HL-60 (cell line): ENCODE data around the gene RNASEL.

ENCODE experiments used
- DNase-seq, 2 experiments: peaks; one replicate each; pipeline ENCODE4 v3.0.0-alpha.2; 2010 to 2020; ENCODE audit warnings: low read depth in 1 of 2, low spot score in 1 of 2
- H3K27ac ChIP-seq: fragments of 250-450 bp; sonication (Bioruptor Pico); replicated peaks from 2 replicates; pipeline ENCODE4 v1.5.1; 2020; ENCODE audit warnings: mild to moderate bottlenecking, moderate library complexity
- H3K27me3 ChIP-seq: fragments of 250-450 bp; sonication (Bioruptor Pico); 2 replicates; pipeline ENCODE4 v1.5.1; 2021; ENCODE audit warnings: mild to moderate bottlenecking, moderate library complexity; ENCODE audit not compliant: insufficient read depth, poor library complexity, severe bottlenecking
- H3K4me3 ChIP-seq: replicated peaks from 2 replicates; pipeline ENCODE4 v1.5.1; 2011; ENCODE audit warnings: mild to moderate bottlenecking, control low read depth, low read length; ENCODE audit not compliant: insufficient read depth
- GABPA ChIP-seq: IDR thresholded peaks from 2 replicates; pipeline ENCODE4 v1.6.1; 2012; ENCODE audit warnings: low read depth
- POLR2AphosphoS5 ChIP-seq: IDR thresholded peaks from 2 replicates; pipeline ENCODE4 v1.6.1; 2012; ENCODE audit warnings: low read depth
- REST ChIP-seq: IDR thresholded peaks from 2 replicates; pipeline ENCODE4 v1.6.1; 2012; ENCODE audit warnings: low read depth; ENCODE audit not compliant: insufficient replicate concordance
- SPI1 ChIP-seq: IDR thresholded peaks from 2 replicates; pipeline ENCODE4 v1.6.1; 2012; ENCODE audit warnings: low read depth, mild to moderate bottlenecking, borderline replicate concordance
- TF ChIP-seq, protein P1 (sequence below): IDR thresholded peaks from one replicate; pipeline ENCODE4 v1.5.1; 2011; ENCODE audit warnings: low read length, control low read depth, inconsistent platforms; ENCODE audit not compliant: insufficient read depth

RNASEL gene

DNA sequence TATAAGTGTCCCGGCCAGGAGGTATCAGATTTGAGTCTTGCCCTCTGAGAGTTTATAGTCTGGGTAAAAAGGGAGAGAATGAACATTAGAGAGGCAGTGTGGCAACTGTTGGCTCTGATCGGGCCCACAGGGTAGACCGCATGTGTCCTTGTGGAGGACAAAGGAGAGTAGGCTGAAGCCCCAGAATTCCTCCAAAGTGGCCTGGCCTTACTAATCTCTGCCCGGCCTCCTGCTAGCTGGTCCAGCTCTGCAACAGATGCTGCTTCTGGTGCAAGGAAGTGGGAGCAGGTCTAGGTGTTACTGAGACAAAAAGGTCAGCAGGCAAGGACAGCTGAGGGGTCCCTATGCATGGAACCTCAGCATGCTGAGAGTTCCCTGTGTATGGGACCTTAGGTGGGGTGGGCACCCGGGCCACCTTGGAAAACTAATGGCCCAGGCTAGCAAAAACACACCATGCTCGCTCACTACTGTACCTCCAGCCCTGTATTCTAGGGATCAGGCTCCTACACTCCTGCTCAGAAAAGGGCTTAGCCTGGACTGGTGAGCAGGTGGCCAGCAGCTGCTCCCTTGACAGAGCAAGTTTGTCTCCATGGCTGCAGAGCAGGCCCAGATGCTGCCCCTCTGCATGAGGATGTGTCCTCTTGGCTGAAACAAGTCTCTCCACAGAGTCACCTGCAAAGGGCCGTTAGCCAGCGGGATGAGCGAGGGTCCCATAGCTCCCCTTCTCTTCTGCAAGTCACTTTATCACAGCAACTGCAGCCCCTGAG is 45.4 kb upstream of the RNASEL start:
- no peak overlapping the region for H3K27ac ChIP-seq
- DNase-seq: no peak
- H3K4me3 ChIP-seq: no peak overlapping the region
- no peaks in the 10 kb centered on the region for H3K27me3 ChIP-seq
- TF ChIP-seq GABPA: no peak
- no peak for TF ChIP-seq REST
- no peak for TF ChIP-seq SPI1
- TF ChIP-seq POLR2AphosphoS5: no peak
- TF ChIP-seq, protein P1, sequence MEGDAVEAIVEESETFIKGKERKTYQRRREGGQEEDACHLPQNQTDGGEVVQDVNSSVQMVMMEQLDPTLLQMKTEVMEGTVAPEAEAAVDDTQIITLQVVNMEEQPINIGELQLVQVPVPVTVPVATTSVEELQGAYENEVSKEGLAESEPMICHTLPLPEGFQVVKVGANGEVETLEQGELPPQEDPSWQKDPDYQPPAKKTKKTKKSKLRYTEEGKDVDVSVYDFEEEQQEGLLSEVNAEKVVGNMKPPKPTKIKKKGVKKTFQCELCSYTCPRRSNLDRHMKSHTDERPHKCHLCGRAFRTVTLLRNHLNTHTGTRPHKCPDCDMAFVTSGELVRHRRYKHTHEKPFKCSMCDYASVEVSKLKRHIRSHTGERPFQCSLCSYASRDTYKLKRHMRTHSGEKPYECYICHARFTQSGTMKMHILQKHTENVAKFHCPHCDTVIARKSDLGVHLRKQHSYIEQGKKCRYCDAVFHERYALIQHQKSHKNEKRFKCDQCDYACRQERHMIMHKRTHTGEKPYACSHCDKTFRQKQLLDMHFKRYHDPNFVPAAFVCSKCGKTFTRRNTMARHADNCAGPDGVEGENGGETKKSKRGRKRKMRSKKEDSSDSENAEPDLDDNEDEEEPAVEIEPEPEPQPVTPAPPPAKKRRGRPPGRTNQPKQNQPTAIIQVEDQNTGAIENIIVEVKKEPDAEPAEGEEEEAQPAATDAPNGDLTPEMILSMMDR: no peak

- TF ChIP-seq GABPA (no peak), POLR2AphosphoS5 (no peak), SPI1 (no peak), REST (no peak)
- TF ChIP-seq, protein P1: no peak
- no peak overlapping the region for H3K4me3 ChIP-seq
- no peaks in the 10 kb centered on the region for H3K27me3 ChIP-seq
- H3K27ac ChIP-seq: no peak overlapping the region
- no peak for DNase-seq
Measured at GRCh38 chr1:182633657-182634281, 44.7 kb upstream of the RNASEL start.

DNA sequence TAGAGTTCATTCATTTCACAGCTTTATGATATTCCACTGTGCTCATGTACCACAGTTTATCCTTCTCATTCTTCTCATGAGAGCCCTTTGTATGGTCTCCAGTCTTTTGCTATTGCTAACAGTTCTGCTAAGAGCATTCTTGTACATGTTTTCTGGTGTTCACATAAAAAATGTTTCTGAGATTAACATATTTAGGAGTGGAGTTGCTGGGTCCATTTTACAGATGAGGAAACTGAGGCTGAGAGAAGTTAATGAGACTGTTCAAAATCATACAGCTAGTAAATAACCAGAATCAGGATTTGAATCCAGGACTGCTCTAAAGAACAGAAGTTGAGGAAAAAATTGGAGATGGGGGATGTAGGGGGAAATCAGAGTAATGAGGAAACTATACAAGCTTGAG is 44.0 kb upstream of the RNASEL start:
- TF ChIP-seq SPI1 (no peak), REST (no peak), POLR2AphosphoS5 (no peak)
- no peak overlapping the region for H3K4me3 ChIP-seq
- no peaks in the 10 kb centered on the region for H3K27me3 ChIP-seq
- DNase-seq: no peak
- no peak overlapping the region for H3K27ac ChIP-seq
